Kidney (tissue), 14 donors: ENCODE data around the gene TECR. TPM values are rescaled to one million over a fixed set of nuclear protein-coding genes. Genes with fewer than 3 reads are reported as not detected.
"Not testable (repeated sequence)": the region's sequence is repeated elsewhere in the genome, so short reads cannot be mapped to it uniquely, and the experiment has no call there.

ENCODE experiments used
- DNase-seq, 5 donors: peaks; one replicate each; pipeline ENCODE4 v3.0.0-alpha.2; 2013 to 2020
- FAIRE-seq: peaks from 2 replicates; lab custom pipeline; 2012; peaks lifted over from hg19 to GRCh38; lab: Jason Lieb, UNC
- H3K27ac ChIP-seq, 2 donors: one replicate each; pipeline ENCODE4 v1.7.0; 2013; ENCODE audit warnings: low read depth in 2 of 2, low read length in 2 of 2, inconsistent platforms in 1 of 2
- H3K27me3 ChIP-seq: one replicate; pipeline ENCODE4 v1.7.1; 2013; ENCODE audit warnings: low read length, inconsistent platforms; ENCODE audit not compliant: control insufficient read depth, insufficient read depth
- H3K36me3 ChIP-seq, 3 donors: one replicate each; pipeline versions ENCODE4 v1.7.0 to v1.7.1; 2013; ENCODE audit warnings: low read length in 3 of 3, control low read depth in 1 of 3, inconsistent platforms in 1 of 3; ENCODE audit not compliant: insufficient read depth in 3 of 3, control insufficient read depth in 2 of 3
- H3K4me1 ChIP-seq, 3 donors: one replicate each; pipeline versions ENCODE4 v1.7.0 to v1.7.1; 2013; ENCODE audit warnings: low read length in 3 of 3, inconsistent platforms in 1 of 3, low read depth in 1 of 3; ENCODE audit not compliant: control insufficient read depth in 2 of 3, insufficient read depth in 2 of 3
- H3K4me3 ChIP-seq, 3 donors: one replicate each; pipeline versions ENCODE4 v1.7.0 to v1.8.1; 2013; ENCODE audit warnings: low read length in 3 of 3, control low read depth in 1 of 3, inconsistent platforms in 1 of 3
- H3K9ac ChIP-seq, 3 donors: one replicate each; pipeline versions ENCODE4 v1.7.0 to v1.7.1; 2013; ENCODE audit warnings: low read length in 3 of 3, control low read depth in 1 of 3, inconsistent platforms in 1 of 3
- H3K9me3 ChIP-seq, 3 donors: one replicate each; pipeline versions ENCODE4 v1.7.0 to v1.7.1; 2013; ENCODE audit warnings: low read length in 3 of 3, control low read depth in 1 of 3, inconsistent platforms in 1 of 3; ENCODE audit not compliant: control insufficient read depth in 2 of 3, insufficient read depth in 1 of 3
- CTCF ChIP-seq: IDR thresholded peaks from 3 replicates; pipeline ENCODE4 v1.5.1; 2012; ENCODE audit warnings: mild to moderate bottlenecking, moderate library complexity, borderline replicate concordance; ENCODE audit not compliant: insufficient read depth; ENCODE audit errors: extremely low read depth
- intact Hi-C: fragments of 100-400 bp; cut with DNase I; formaldehyde crosslinking; loops from one replicate; pipeline ENCODE4 v1.11.1; 2022
- polyA plus RNA-seq: library from polyadenylated mRNA; stranded (reverse); fragments of 350-450 nt; fragmentation: Illumina TruSeq; extraction: RNeasy Lipid Tissue Mini Kit (QIAGEN cat#74804); gene quantifications from one replicate; pipeline ENCODE4 v1.2.3, GENCODE V29; 2014; ENCODE audit warnings: low read depth, low replicate concordance; ENCODE audit not compliant: insufficient read depth
- total RNA-seq: library from RNA; stranded (reverse); fragmentation: NEBNext Ultra II Directional; extraction: Animal tissue kit (Norgen Biotek cat#: 25700); gene quantifications from one replicate; pipeline ENCODE4 v1.2.1, GENCODE V29; 2021
- donor health status: control.
- donor health status: control.
- donor health status: control.
- donor health status: control.
- donor health status: control.
- donor health status: DM: yes; HTN: yes; CAD: no.
- donor health status: Normal renal cell carcinoma (clear cell type).

Gene TECR
- total and polyA plus RNA-seq, 2 donors from 2014 or later: 132 to 280 TPM

GRCh38 chr19:14497228-14497921 lies 32.0 kb upstream of the TECR start:
- H3K4me1 ChIP-seq: peaks cover 2 to 17% (median 15%) of the 10 kb centered on the region in 3 donors
- no peaks in the 10 kb centered on the region for H3K9me3 ChIP-seq
- peak overlapping the region in 1 of 3 donors; percentile 36 for H3K9ac ChIP-seq
- intact Hi-C loops: no loop called here
- TF ChIP-seq CTCF: no peak
- H3K27me3 ChIP-seq: no peaks in the 10 kb centered on the region
- DNase-seq (peak in 2 of 5 donors; percentile 43 to 45), FAIRE-seq (no peak)
- peak overlapping the region; percentile 61 to 87 for H3K27ac ChIP-seq
- H3K4me3 ChIP-seq: no peak overlapping the region
- H3K36me3 ChIP-seq: no peaks in the 10 kb centered on the region

GRCh38 chr19:14502334-14503092 lies 26.9 kb upstream of the TECR start:
- H3K27me3 ChIP-seq: no peaks in the 10 kb centered on the region
- intact Hi-C loops: no loop called here
- TF ChIP-seq CTCF: no peak
- H3K36me3 ChIP-seq: no peaks in the 10 kb centered on the region
- peaks cover 0 to 1% (median 0%) of the 10 kb centered on the region in 3 donors for H3K4me1 ChIP-seq
- H3K27ac ChIP-seq: no peak overlapping the region
- no peak overlapping the region for H3K4me3 ChIP-seq
- FAIRE-seq: no peak
- no peaks in the 10 kb centered on the region for H3K9me3 ChIP-seq
- H3K9ac ChIP-seq: no peak overlapping the region
- no peak for DNase-seq

- Histone ChIP-seq H3K9me3 (no peaks in the 10 kb centered on the region), H3K27me3 (no peaks in the 10 kb centered on the region), H3K9ac (no peak overlapping the region), H3K36me3 (no peaks in the 10 kb centered on the region), H3K27ac (no peak overlapping the region), H3K4me1 (no peaks in the 10 kb centered on the region), H3K4me3 (no peak overlapping the region)
- DNase-seq (no peak), FAIRE-seq (no peak)
- intact Hi-C loops: no loop called here
- no peak for TF ChIP-seq CTCF
Observed at GRCh38 chr19:14503285-14503684, 26.1 kb upstream of the TECR start.

GRCh38 chr19:14504575-14504974 lies 24.8 kb upstream of the TECR start:
- FAIRE-seq, intact Hi-C loops, H3K4me1 ChIP-seq: not testable (repeated sequence)

More at GRCh38 chr19:14504575-14504974, 24.8 kb upstream of the TECR start:
- H3K27me3 ChIP-seq, H3K36me3 ChIP-seq, H3K9me3 ChIP-seq, H3K4me3 ChIP-seq, DNase-seq, H3K27ac ChIP-seq, H3K9ac ChIP-seq: not testable (repeated sequence)
